Adipocyte (in vitro differentiated cells): ENCODE measurements around the gene KAT6B.
"Not testable (repeated sequence)": the region's sequence is repeated elsewhere in the genome, so short reads cannot be mapped to it uniquely, and the experiment has no call there.

ENCODE experiments used
- DNase-seq: peaks from one replicate; pipeline ENCODE4 v3.0.0-alpha.2; 2015; ENCODE audit warnings: low read depth
- H3K27me3 ChIP-seq: replicated peaks from 2 replicates; pipeline ENCODE4 v1.7.0; 2013; ENCODE audit warnings: mild to moderate bottlenecking, low read length, moderate library complexity; ENCODE audit not compliant: control insufficient read depth, insufficient read depth
- H3K36me3 ChIP-seq: 2 replicates; pipeline ENCODE4 v1.7.0; 2013; ENCODE audit warnings: low read length, mild to moderate bottlenecking, moderate library complexity; ENCODE audit not compliant: control insufficient read depth, insufficient read depth, severe bottlenecking
- H3K4me1 ChIP-seq: 2 replicates; pipeline ENCODE4 v1.7.0; 2013; ENCODE audit warnings: mild to moderate bottlenecking, low read length, moderate library complexity; ENCODE audit not compliant: control insufficient read depth, insufficient read depth
- H3K4me3 ChIP-seq: 2 replicates; pipeline ENCODE4 v1.7.0; 2013; ENCODE audit warnings: mild to moderate bottlenecking, low read length, moderate library complexity
- H3K9ac ChIP-seq: 2 replicates; pipeline ENCODE4 v1.7.0; 2013; ENCODE audit warnings: mild to moderate bottlenecking, low read length, moderate library complexity
- H3K9me3 ChIP-seq: 2 replicates; pipeline ENCODE4 v1.7.0; 2013; ENCODE audit warnings: mild to moderate bottlenecking, low read length, moderate library complexity; ENCODE audit not compliant: control insufficient read depth

The KAT6B gene

DNA sequence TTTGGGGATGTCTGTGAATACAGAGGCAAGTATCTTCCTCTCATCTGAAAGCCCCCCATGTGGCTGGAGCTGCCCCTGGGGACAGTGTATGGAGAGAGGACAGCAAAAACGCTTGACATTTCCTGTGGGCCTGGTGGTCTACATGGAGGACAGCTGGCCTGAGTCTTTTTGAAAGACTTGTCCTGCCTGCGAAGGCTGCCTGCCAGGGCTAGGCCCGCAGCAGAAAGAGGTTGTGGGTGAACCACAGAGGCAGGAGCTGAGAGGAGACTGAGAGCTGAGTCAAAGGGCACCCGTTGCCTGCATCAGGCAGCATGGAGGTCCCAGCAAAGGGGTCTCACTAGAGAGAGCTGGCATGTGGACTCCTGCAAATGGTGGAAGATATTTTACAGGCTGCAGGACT lies 66.4 kb downstream of the KAT6B start:
- no peak overlapping the region for H3K9ac ChIP-seq
- no peak overlapping the region for H3K4me3 ChIP-seq
- no peaks in the 10 kb centered on the region for H3K27me3 ChIP-seq
- H3K9me3 ChIP-seq = no peaks in the 10 kb centered on the region
- H3K4me1 ChIP-seq = no peaks in the 10 kb centered on the region
- DNase-seq = no peak
- no peaks in the 10 kb centered on the region for H3K36me3 ChIP-seq

- H3K36me3 ChIP-seq, H3K4me3 ChIP-seq, H3K4me1 ChIP-seq, H3K9ac ChIP-seq, DNase-seq, H3K9me3 ChIP-seq, H3K27me3 ChIP-seq: not testable (repeated sequence)
These were observed 66.9 kb downstream of the KAT6B start for GRCh38 chr10:74893329-74893728.

DNA sequence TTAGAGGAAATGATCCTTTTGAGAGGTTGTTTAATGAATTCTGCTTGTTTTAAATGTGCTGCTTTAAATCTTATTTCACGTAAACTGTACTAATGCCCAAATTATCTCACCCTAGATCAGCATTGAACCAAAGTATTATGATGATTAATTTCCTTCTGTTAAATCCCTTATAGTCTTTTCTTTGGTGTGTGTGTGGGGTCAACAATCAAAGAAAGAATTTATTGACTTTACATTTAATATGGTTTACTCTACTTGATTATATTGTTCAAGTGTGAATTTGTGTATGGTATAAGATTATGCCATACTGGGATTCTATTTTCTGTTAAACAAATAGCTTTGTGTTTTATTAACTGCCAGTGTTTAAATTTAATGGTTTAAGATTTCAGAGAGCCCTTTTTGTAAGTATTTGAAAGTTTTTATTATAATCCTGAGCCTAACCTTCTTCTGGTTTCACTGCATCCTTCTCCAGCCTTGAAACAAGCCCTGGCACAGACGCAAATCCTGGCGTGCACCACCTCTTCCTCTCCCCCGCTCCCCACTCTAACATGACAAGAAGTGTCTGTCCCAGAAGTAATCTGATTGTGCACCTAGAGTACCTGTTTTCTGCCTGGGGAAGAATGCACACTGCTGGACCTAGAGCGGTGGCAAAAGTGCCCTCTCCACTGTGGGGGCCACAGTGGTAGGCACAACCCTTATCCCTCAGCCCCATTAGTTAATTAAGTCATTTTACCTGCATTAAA lies 70.6 kb downstream of the KAT6B start:
- H3K27me3 ChIP-seq = no peaks in the 10 kb centered on the region
- peaks cover 5% of the 10 kb centered on the region for H3K4me1 ChIP-seq
- H3K36me3 ChIP-seq = no peaks in the 10 kb centered on the region
- no peaks in the 10 kb centered on the region for H3K9me3 ChIP-seq
- no peak overlapping the region for H3K9ac ChIP-seq
- no peak overlapping the region for H3K4me3 ChIP-seq
- DNase-seq = no peak

DNA sequence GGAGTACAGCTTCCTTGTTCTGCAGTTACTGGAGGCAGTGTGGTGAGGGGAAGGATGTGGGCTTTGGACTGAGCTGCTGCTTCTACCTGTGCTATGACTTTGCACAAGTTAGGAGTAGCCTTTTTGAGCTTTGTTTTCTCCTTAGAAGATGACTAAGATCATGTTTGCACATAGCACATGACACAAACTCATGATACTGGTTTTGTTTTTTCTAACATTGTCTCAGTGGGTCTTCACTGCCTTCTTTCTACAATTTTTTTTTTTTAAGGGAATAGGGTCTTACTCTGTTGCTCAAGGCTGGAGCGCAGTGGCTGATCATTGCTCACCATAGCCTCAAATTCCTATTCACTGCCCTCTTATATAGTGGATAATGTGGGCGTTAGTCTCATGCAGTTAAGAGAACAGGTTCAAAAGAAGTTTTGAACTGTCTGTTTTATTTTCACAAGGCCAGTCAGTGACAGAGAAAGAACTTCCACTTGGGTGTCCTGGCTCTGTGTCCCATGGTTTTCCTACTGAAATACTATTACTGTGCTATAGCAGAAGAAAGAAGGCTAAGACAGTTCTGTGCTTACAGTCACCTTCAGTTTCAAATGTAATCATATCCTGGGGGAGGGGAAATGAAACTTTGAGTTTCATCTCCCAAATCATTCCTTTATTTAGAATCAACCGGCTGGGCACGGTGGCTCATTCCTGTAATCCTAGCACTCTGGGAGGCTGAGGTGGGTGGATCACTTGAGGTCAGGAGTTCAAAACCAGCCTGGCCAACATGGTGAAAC lies 72.0 kb downstream of the KAT6B start:
- H3K36me3 ChIP-seq = no peaks in the 10 kb centered on the region
- no peak for DNase-seq
- no peak overlapping the region for H3K4me3 ChIP-seq
- H3K27me3 ChIP-seq = no peaks in the 10 kb centered on the region
- H3K9ac ChIP-seq = no peak overlapping the region
- peaks cover 5% of the 10 kb centered on the region for H3K4me1 ChIP-seq
- no peaks in the 10 kb centered on the region for H3K9me3 ChIP-seq

DNA sequence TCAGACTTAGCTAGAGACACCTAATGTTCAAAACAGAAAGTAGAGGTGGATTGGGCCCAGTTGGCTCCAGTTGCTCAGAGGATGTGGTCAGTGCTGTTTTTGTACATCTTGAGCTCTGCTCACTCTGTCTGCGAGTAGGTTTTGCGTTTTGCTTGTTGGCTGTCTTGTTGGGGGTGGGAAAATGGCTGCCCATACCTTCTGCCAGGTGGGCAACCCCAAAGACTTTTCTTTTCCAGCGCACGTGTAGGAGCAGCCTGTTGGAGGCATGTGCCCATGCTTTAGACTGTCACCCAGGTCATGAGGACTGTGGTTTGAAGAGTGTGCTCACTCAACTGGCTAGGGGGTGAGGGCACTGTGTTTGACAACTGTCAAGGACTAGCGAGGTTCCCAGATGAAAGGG lies 73.9 kb downstream of the KAT6B start:
- no peak overlapping the region for H3K4me3 ChIP-seq
- no peak for DNase-seq
- H3K9me3 ChIP-seq = no peaks in the 10 kb centered on the region
- H3K27me3 ChIP-seq = no peaks in the 10 kb centered on the region
- H3K36me3 ChIP-seq = no peaks in the 10 kb centered on the region
- no peak overlapping the region for H3K9ac ChIP-seq
- peaks cover 5% of the 10 kb centered on the region for H3K4me1 ChIP-seq

DNA sequence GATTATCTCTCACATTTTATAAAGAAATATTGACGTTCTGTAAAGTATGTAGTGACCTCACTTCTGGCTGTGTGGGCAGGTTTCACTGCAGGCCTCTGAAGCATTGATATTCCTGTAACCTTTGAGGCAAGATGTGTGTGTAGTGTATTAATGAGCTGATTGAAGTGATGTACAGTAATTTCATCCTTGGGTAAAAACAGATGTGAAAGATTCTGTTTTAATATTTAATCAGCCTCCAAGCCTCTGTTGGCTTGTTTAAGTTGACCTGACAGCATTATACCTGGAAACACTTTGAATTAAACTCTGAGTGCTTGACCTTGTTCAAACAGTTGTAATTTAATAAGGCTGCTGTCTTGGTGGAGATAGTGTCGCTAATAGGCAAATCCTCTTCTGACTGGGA lies 74.9 kb downstream of the KAT6B start:
- Histone ChIP-seq H3K4me1 (peaks cover 5% of the 10 kb centered on the region), H3K27me3 (no peaks in the 10 kb centered on the region), H3K4me3 (no peak overlapping the region), H3K36me3 (no peaks in the 10 kb centered on the region), H3K9me3 (no peaks in the 10 kb centered on the region), H3K9ac (no peak overlapping the region)
- DNase-seq = no peak

DNA sequence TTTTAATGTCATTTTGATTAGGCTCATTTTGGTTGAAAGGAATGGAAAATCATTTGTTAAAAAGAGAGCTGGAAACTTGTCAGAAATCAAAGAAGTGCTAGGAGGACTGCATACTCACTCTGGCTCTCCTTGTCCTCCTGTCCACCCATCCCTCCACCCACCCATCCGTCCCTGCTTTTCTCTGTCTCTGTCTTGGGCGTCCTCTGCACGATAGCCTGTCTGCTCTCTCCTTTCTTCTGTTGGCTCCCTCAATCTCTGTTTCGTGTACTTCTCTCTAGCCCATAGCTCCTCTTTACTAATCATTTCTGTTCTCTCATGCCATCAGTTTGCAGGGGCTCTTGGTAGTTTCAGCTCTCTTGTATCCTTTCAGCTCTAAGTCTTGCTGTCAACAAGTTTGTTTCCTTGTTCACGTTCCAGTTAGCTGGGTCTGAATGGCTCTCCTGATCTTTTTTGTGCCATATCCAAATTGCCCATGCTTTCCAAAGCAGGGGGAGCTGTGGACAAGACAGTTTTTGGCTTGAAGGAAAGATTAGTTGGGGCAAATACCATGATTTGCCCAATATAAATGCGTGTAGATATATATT lies 75.6 kb downstream of the KAT6B start:
- Histone ChIP-seq H3K27me3 (no peaks in the 10 kb centered on the region), H3K4me3 (no peak overlapping the region), H3K36me3 (no peaks in the 10 kb centered on the region), H3K9me3 (no peaks in the 10 kb centered on the region), H3K4me1 (peaks cover 5% of the 10 kb centered on the region), H3K9ac (no peak overlapping the region)
- DNase-seq = no peak

GRCh38 chr10:74903491-74903890 lies 77.1 kb downstream of the KAT6B start:
- Histone ChIP-seq H3K4me1 (peaks cover under 1% of the 10 kb centered on the region), H3K9ac (no peak overlapping the region), H3K36me3 (no peaks in the 10 kb centered on the region), H3K27me3 (no peaks in the 10 kb centered on the region), H3K4me3 (no peak overlapping the region), H3K9me3 (no peaks in the 10 kb centered on the region)
- DNase-seq = no peak

GRCh38 chr10:74906611-74907198 lies 80.3 kb downstream of the KAT6B start:
- DNase-seq = no peak

DNA sequence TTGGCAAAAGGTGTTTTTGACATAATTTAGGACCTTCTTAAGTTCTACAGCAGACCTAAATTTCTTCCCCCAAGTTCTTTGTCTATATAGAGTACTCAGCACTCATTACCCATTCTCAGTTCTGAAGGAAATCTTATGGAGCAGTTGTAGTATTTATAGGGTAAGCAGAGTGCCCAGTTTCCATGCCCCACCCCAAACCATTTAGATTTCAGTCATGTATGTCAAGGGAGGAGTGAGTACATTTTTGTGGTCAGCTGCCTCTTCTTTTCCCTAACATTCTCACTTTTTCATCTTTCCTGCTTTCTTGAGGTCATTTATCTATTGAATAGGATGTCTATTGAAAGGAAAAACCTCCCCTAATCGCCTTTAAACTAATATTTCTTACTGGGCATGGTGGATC lies 83.3 kb downstream of the KAT6B start:
- Histone ChIP-seq H3K4me3 (no peak overlapping the region), H3K9ac (no peak overlapping the region), H3K9me3 (no peaks in the 10 kb centered on the region), H3K36me3 (no peaks in the 10 kb centered on the region), H3K4me1 (peaks cover 4% of the 10 kb centered on the region), H3K27me3 (no peaks in the 10 kb centered on the region)
- DNase-seq = peak; percentile 53

More at GRCh38 chr10:74906611-74907198, 80.3 kb downstream of the KAT6B start:
- Histone ChIP-seq H3K27me3 (no peaks in the 10 kb centered on the region), H3K4me3 (no peak overlapping the region), H3K36me3 (no peaks in the 10 kb centered on the region), H3K4me1 (peaks cover 4% of the 10 kb centered on the region), H3K9me3 (no peaks in the 10 kb centered on the region), H3K9ac (no peak overlapping the region)

DNA sequence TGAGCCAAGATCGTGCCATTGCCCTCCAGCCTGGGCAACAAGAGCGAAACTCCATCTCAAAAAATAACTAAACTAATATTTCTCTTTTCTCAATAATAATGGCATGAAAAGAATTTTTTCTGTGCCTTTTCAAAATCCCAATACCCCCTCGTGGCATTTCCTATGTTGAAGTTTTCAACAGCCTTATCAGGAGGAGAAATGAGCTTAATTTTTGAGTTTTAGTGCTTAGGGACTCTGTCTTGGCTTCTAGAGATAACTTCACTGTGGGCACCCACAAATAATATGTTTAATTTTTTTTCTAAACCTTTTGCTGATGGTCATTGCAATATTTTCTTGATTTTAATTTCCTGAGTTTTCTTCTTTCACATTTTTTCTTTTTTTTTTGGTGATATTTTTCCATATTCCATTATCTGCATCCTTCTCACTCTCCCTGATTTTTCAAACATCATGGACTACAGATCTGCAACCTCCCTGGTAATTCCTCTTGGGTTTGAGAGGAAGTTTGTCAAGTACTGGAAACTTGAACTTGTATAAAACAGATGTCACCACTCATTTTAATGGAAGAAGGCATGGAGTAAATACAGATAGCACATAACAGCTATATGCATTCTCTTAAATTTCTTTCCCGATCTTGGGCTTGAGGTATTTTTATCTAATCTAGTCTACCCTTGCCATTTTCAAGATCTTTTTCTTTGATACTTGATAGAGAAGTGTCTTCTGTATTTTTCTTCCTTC lies 84.0 kb downstream of the KAT6B start:
- Histone ChIP-seq H3K36me3 (no peaks in the 10 kb centered on the region), H3K27me3 (no peaks in the 10 kb centered on the region), H3K9ac (no peak overlapping the region), H3K4me3 (no peak overlapping the region), H3K4me1 (peaks cover 4% of the 10 kb centered on the region), H3K9me3 (no peaks in the 10 kb centered on the region)
- DNase-seq = peak; percentile 39
